Stimulated activated effector memory CD8-positive, alpha-beta T cell treated with anti-CD3 and anti-CD28 coated beads, Interleukin-12 subunit alpha, Interleukin-12 subunit beta, amount 100 ng/mL, for 72 hours (primary cell): ENCODE measurements around the gene S1PR1.

Experiments used
- ATAC-seq: fragments of 150-1000 bp; cut with Tn5 transposase; 2 replicates; pipeline ENCODE4 v1.10.0; 2021
- DNase-seq, 2 donors: peaks; one replicate each; pipeline ENCODE4 v3.0.0; 2021 to 2022; ENCODE audit warnings: low spot score in 2 of 2
- H3K27ac Mint-ChIP-seq: one replicate; pipeline ENCODE4 v1.8.0; 2022; ENCODE audit warnings: mild to moderate bottlenecking, mixed read lengths
- H3K36me3 Mint-ChIP-seq: one replicate; pipeline ENCODE4 v1.8.0; 2022; ENCODE audit warnings: mild to moderate bottlenecking, mixed read lengths
- H3K4me1 Mint-ChIP-seq: one replicate; pipeline ENCODE4 v1.8.0; 2022; ENCODE audit warnings: mixed read lengths
- H3K4me3 Mint-ChIP-seq: one replicate; pipeline ENCODE4 v1.8.0; 2022; ENCODE audit warnings: mild to moderate bottlenecking, mixed read lengths
- H3K9me3 Mint-ChIP-seq: one replicate; pipeline ENCODE4 v1.8.0; 2022; ENCODE audit warnings: mixed read lengths

S1PR1 gene

DNA sequence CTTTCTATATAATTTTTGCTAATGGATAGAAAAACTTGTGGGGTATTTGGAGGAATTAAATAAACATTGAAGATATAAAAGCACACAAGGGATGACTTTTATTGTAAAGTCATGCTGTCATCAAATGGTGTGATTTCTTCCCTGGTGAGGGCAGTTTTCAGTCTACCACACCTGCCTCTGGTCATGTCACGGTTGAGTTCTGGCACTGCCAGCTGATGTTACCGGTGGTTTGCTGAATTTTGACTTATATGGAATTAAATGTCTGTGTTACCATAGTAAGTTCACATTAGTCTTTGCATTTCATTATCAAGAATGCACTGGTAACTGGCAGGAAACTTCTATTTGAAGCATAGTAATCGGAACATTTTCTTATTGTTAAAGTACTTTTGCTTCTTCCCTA lies 13.4 kb downstream of the S1PR1 start:
- Mint-ChIP-seq H3K4me3 (peak overlapping the region; percentile 50), H3K4me1 (peaks cover 42% of the 10 kb centered on the region), H3K27ac (no peak overlapping the region), H3K36me3 (no peaks in the 10 kb centered on the region), H3K9me3 (no peaks in the 10 kb centered on the region)
- no peak for DNase-seq
- no peak for ATAC-seq

DNA sequence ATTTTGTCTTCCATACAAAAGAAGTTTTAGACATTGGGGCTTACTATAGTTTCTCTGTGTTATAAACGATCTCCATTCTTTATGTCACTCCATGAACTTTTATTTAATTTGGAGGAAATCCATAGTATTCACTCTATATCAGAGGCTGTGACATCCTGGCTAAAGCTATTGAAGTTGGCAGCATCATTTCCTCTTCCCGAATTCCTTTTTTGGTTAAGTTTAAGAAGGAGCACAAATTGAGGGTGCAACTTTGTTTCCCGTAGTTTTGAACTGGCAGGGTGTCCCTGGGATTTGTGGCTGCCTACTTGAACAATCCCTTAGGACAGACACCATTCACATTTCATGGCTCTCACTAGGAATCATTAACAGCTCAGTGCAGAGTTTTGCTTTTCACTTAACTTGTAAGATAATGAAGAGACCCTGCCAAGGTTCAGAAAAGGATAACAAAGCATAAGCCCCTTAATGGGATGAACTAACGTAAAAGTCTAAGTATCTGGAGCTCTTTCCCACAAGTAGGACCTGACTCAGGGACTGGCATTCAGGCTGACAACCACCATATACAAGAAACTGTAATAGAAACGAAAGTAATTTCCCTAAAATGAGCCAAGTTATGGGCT lies 13.9 kb downstream of the S1PR1 start:
- Mint-ChIP-seq H3K9me3 (no peaks in the 10 kb centered on the region), H3K4me3 (peak overlapping the region; percentile 50), H3K27ac (peak overlapping the region; percentile 32), H3K36me3 (no peaks in the 10 kb centered on the region), H3K4me1 (peaks cover 37% of the 10 kb centered on the region)
- ATAC-seq (no peak), DNase-seq (no peak)

DNA sequence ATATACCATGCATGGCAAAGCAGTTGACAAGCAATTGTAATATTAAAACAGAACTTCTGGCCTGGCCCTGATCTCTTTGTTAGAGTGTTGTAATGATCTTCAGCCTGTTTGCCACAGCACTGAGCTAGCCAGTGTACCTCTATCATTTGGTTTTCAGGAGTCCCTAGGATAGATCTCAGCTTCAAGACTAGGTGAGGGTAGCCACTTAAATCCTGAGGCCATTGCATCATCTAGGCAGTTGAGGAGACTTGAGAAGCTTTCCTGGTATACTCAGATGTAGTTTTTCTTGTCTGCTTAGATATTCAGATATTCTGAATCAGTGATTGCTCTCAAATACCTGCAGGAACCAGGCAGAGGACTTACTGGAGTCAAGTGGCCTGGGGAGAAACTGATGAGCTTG lies 14.7 kb downstream of the S1PR1 start:
- Mint-ChIP-seq H3K9me3 (no peaks in the 10 kb centered on the region), H3K4me1 (peaks cover 33% of the 10 kb centered on the region), H3K4me3 (peak overlapping the region; percentile 50), H3K27ac (peak overlapping the region; percentile 32), H3K36me3 (no peaks in the 10 kb centered on the region)
- ATAC-seq, result peak; percentile 29
- DNase-seq, result no peak

DNA sequence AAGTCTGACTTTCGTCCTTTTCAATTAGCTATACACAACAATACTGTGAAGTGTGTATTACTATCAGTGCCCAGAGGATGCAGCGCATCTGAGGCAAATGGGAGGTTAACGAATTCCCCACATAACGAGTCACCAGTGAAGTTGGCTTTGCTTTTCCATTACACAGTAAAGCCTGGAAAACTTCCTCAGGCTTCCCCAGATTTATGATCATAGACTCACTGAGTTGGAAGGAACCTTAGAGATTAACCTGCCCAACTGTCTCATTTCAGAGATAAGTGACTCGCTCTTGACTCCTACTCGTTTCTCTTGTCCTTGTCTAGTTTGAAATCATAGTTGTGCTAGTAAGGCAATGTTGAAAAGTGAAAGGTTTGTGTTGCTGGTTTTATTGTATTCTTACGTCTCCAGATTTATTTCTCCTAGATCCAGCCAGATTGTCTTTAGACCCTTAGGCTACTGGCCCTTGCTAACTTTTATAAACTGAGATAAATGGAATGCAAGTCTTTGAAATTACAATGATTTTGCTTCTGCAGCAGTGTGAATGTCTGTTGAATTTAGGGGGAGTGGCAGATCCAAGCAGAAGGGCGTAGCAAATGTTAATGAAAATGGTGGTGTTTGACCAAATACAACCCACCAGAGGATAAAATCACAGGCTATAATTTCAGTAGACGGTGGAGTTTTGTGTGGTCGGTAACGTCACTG lies 17.3 kb downstream of the S1PR1 start:
- no peaks in the 10 kb centered on the region for H3K36me3 Mint-ChIP-seq
- H3K4me3 Mint-ChIP-seq, result no peak overlapping the region
- no peak overlapping the region for H3K27ac Mint-ChIP-seq
- ATAC-seq, result peak; percentile 84
- DNase-seq, result no peak
- H3K4me1 Mint-ChIP-seq, result peaks cover 46% of the 10 kb centered on the region
- no peaks in the 10 kb centered on the region for H3K9me3 Mint-ChIP-seq

DNA sequence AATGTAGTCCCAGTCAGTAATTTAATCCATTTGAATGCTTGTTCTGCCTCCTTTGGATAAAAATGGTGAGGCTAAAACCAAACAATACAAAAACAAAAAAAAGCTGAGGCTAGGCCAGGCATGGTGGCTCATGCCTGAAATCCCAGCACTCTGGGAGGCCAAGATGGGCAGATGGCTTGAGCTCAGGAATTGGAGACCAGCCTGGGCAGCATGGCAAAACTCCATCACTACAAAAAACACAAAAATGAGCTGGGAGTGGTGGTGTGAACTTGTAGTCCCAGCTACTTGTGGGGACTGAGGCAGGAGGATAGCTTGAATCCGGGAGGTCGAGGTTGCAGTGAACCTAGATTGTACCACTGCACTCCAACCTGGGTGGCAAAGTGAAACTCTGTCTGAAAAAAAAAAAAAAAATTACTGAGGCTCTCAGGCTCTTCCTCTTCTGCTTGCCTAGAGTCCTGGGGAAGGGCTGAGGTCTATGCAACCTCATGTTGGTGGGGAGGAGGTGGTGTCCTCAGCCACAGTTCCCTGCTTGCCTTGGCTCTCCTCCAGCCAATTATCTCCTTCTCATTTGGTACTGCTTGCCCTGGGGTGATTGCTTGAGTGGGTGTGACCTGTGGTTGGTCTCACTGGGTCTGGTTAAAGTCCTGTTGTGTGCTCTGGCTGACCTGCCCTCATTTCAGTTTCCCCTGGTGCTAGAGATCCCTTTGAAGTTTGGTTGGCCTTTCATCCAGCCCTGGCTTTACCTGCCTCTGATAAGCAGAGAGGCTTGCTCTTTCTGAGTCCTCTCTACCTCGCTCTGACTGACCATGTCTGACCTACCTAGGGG lies 20.9 kb downstream of the S1PR1 start:
- DNase-seq (peak in 1 of 2 donors; percentile 60), ATAC-seq (peak; percentile 63)
- peaks cover 6% of the 10 kb centered on the region for H3K36me3 Mint-ChIP-seq
- peak overlapping the region; percentile 46 for H3K4me3 Mint-ChIP-seq
- no peaks in the 10 kb centered on the region for H3K9me3 Mint-ChIP-seq
- H3K4me1 Mint-ChIP-seq, result peaks cover 62% of the 10 kb centered on the region
- H3K27ac Mint-ChIP-seq, result peak overlapping the region; percentile 88

DNA sequence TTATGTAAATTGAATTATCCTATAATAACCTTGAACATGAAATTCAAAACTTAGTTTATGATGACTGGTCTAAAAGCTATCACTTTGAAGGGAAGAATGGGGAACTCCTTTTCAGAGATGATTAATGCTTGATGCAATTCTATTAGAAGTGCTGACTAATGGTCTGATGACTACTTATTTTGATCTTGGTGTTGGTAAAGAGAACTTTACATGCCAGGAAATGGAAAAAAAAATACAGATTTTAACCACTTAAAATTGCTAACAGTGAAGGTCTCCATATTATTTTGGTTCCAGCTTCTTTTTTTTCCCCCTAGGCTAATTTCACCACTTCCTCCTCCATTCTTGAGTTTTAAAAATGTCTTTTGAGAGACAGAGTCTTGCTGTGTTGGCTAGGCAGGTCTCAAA lies 22.9 kb downstream of the S1PR1 start:
- peaks cover 6% of the 10 kb centered on the region for H3K36me3 Mint-ChIP-seq
- H3K27ac Mint-ChIP-seq, result peak overlapping the region; percentile 88
- no peaks in the 10 kb centered on the region for H3K9me3 Mint-ChIP-seq
- peak; percentile 84 for ATAC-seq
- H3K4me1 Mint-ChIP-seq, result peaks cover 62% of the 10 kb centered on the region
- peak overlapping the region; percentile 35 for H3K4me3 Mint-ChIP-seq
- no peak for DNase-seq

DNA sequence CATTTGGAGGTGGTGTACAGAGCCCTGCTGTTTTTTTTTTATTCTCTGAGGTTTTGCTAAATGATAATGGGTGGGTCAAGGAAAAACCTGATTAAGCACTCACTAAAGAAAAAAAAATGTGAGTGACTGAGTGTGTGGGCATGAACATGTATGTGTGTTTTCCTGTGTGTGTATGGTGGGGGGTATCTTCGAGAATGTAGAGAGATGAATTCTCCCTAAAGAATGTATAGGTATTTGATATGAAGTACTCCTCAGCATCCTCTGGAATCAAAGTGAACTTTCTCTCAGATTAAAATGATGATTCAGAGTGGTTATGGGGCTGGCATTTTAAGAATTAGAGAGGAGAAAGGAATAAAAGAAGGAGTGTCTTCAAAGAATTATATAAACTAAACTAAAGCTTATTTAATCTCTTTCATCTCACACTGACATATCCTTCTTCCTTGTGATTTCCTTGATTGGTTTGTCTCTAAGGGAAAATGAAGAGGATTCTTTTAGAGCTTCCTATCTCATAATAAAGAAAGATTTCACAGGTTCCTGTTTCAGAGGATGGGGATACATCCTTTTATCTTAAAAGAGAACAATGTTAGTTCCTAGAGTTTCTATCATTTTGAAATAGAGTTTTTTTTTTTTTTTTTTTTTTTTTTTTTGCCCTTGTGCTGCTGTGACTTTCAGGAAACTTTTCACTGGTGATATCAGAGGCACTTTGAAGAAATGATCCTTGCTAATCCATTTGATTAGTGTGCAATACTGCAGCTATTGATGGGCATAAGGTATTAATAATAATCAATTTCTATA lies 23.9 kb downstream of the S1PR1 start:
- H3K27ac Mint-ChIP-seq, result peak overlapping the region; percentile 88
- peak overlapping the region; percentile 35 for H3K4me3 Mint-ChIP-seq
- H3K9me3 Mint-ChIP-seq, result no peaks in the 10 kb centered on the region
- peaks cover 6% of the 10 kb centered on the region for H3K36me3 Mint-ChIP-seq
- H3K4me1 Mint-ChIP-seq, result peaks cover 72% of the 10 kb centered on the region
- DNase-seq (peak in 1 of 2 donors; percentile 41), ATAC-seq (no peak)

DNA sequence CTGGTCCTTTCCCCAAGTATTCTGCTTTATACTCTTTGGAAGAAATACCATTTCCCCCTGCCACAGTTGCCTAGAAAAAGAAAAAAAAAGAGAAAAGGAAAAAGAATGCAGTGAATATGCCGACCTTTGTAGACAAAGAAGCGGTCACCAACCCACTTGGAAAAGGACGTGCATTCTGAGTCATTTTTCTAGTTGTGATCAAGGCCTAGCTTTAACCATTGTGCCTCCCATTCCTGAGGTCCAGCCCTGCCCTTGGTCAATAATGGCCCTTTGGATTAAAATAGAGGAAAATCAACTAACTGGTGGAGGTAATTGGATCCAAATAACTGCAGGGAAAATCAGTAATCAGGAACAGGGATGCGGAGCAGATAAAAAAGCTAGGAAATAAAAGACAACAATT lies 24.8 kb downstream of the S1PR1 start:
- ATAC-seq (no peak), DNase-seq (peak in 1 of 2 donors; percentile 37)

DNA sequence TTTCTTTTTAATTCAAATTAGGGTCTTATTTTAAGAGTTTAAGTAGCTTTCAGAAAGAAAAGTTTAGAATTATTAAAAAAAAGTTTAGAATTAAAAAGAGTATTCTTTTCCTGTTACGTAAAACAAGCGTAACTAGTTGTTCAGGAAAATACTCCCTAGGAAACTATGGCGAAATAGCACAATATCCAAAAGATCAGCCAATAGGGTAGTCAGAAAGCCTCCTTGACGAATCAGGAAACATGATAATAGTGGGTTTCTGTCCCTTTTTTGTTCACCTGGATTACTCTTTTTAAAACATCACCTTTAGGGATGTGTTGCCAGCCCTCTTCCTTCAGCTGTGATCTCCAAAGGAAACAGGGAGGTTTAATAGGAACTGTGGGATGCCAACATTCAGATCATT lies 25.2 kb downstream of the S1PR1 start:
- Mint-ChIP-seq H3K27ac (peak overlapping the region; percentile 81), H3K36me3 (peaks cover 6% of the 10 kb centered on the region), H3K9me3 (no peaks in the 10 kb centered on the region), H3K4me1 (peaks cover 75% of the 10 kb centered on the region), H3K4me3 (peak overlapping the region; percentile 52)
- ATAC-seq (no peak), DNase-seq (peak in 1 of 2 donors; percentile 37)

More for the DNA sequence above, 24.8 kb downstream of the S1PR1 start:
- Mint-ChIP-seq H3K36me3 (peaks cover 6% of the 10 kb centered on the region), H3K4me3 (peak overlapping the region; percentile 52), H3K27ac (peak overlapping the region; percentile 81), H3K9me3 (no peaks in the 10 kb centered on the region), H3K4me1 (peaks cover 73% of the 10 kb centered on the region)

DNA sequence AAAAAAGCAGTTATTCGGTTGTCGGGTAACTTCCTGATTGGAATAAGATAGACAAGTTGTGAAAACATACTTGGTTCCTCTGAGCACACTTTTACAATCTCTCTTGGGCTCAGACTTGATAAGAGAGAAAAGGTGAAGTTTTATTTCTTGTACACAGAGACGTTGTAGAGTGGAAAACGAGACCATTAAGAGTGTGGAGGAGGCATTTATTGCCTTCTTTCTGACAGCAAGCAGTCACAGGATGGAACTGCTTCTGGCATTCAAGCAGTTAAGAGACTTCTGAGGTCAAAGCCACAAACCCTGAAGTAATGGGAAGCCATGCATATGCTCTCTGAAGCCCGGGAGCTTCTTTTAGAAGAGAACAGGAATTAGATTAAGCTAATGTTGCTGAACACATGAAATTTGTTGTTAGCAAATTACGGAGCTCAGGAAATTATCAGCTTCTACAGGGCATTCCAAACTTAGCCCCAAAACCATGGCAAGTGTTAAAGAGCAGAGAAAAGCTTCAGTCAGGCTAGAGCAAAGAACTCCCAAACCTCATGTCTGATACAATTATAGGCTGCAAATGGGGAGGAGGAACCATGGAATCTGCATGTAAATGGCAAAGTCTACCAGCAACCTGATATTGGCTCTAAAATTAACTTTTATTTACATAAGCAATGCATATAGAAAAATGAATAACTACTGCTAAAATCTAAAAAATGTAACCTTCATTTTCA lies 26.0 kb downstream of the S1PR1 start:
- Mint-ChIP-seq H3K36me3 (peaks cover 6% of the 10 kb centered on the region), H3K4me1 (peaks cover 72% of the 10 kb centered on the region), H3K4me3 (peak overlapping the region; percentile 52), H3K9me3 (no peaks in the 10 kb centered on the region), H3K27ac (peak overlapping the region; percentile 81)
- ATAC-seq (peak; percentile 55), DNase-seq (peak in 1 of 2 donors; percentile 49)

DNA sequence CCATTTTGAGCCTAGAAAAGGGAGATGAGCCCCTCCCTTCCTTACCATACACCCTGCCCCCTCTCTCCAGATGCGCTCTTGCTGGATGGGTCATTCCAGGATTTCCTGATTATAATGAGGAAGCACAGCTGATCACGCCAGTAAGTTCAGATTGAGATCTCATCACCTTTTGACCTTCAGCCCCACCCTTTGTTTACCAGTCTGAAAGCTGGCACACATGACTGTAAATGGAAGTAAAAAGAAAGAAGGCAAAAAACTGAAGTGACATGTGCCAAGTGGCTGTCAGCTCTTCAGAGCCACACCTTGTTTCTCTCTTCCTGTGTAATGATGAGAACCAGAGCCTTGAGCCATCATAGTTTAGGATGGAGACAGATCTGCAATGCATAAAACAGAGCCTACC lies 27.9 kb downstream of the S1PR1 start:
- peak overlapping the region; percentile 51 for H3K4me3 Mint-ChIP-seq
- no peaks in the 10 kb centered on the region for H3K9me3 Mint-ChIP-seq
- peak overlapping the region; percentile 74 for H3K27ac Mint-ChIP-seq
- H3K4me1 Mint-ChIP-seq, result peaks cover 55% of the 10 kb centered on the region
- H3K36me3 Mint-ChIP-seq, result peaks cover 6% of the 10 kb centered on the region
- ATAC-seq, result peak; percentile 71
- peak in 1 of 2 donors; percentile 47 for DNase-seq

DNA sequence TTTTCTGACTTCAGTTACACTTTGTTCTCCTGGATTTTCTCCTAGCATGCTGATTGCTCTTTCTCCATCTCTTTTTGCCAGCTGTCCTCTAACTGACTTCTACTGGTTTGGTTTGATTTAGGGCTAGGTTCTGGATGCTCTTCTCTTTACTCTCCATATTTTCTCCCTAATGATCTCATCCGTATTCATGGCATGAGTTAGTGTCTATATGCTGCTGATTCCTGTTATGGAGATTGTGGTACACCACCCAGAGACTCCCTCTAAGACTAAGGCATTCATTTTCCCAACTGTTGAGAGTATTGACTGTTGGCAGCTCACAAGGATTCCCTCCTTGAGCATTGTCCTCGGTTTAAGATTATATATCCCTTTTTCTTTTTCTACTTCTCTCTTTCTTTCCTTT lies 28.9 kb downstream of the S1PR1 start:
- Mint-ChIP-seq H3K27ac (no peak overlapping the region), H3K36me3 (no peaks in the 10 kb centered on the region), H3K9me3 (no peaks in the 10 kb centered on the region), H3K4me1 (peaks cover 45% of the 10 kb centered on the region), H3K4me3 (no peak overlapping the region)
- DNase-seq (no peak), ATAC-seq (no peak)

DNA sequence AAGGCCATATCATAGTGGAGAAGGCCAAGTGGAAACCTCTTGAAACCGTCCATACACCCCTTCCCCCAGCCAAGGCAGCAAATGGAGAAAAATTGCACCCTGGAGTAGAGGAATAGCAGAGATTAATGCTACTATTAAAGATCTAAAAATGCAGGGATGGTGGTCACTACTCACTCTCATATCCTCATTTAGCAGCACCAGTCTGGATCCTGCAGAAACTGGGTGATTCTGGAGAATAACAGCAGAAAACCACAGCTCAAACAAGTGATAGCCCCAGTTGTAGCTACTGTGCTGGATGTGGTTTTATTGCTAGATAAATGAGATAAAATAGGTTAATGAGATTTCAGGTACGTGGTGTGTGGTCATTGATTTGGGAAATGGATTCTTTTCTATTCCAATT lies 30.3 kb downstream of the S1PR1 start:
- DNase-seq (no peak), ATAC-seq (no peak)
- Mint-ChIP-seq H3K9me3 (no peaks in the 10 kb centered on the region), H3K27ac (no peak overlapping the region), H3K36me3 (no peaks in the 10 kb centered on the region), H3K4me3 (no peak overlapping the region), H3K4me1 (peaks cover 37% of the 10 kb centered on the region)

DNA sequence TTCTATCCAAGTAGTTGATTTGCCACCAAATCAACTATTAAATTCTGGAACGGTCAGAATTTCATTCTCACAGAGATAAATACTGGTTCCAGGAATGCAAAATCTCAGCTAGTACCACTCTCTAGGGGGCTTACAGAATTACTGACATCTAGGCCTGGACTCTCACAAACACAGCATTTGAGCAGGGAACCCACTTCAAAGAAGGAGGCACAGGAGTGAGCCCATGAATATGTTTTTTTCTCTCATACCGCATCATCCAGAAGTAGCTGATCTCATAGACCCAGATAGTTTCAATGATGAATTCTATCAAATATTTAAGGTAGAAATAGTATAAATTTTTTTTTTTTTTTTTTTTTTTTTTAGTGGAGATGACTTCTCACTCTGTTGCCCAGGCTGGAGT lies 32.1 kb downstream of the S1PR1 start:
- no peak for DNase-seq
- H3K4me3 Mint-ChIP-seq, result no peak overlapping the region
- peaks cover 29% of the 10 kb centered on the region for H3K4me1 Mint-ChIP-seq
- H3K36me3 Mint-ChIP-seq, result no peaks in the 10 kb centered on the region
- H3K27ac Mint-ChIP-seq, result no peak overlapping the region
- no peaks in the 10 kb centered on the region for H3K9me3 Mint-ChIP-seq
- ATAC-seq, result no peak
